ENCODE data around the gene UBE2J2. TPM values are rescaled to one million over a fixed set of nuclear protein-coding genes. Genes with fewer than 3 reads are reported as not detected.

Gene UBE2J2
- total RNA-seq, 1 donor from 2014 or later = 50.5 TPM

GRCh38 chr1:1223321-1223720, 50.3 kb downstream of the UBE2J2 start:
- intact Hi-C loops (cut with DNase I) = no loop called here

GRCh38 chr1:1222575-1223225, 51.0 kb downstream of the UBE2J2 start:
- intact Hi-C loops (cut with DNase I) = no loop called here
- DNase-seq (ENCODE audit: low spot score) (no peak), ATAC-seq (no peak)

More at GRCh38 chr1:1223321-1223720, 50.3 kb downstream of the UBE2J2 start:
- ATAC-seq (no peak), DNase-seq (ENCODE audit: low spot score) (no peak)

- intact Hi-C loops (cut with DNase I) = no loop called here
Observed at GRCh38 chr1:1221887-1222574, 51.6 kb downstream of the UBE2J2 start.

GRCh38 chr1:1220197-1220596, 53.5 kb downstream of the UBE2J2 start:
- DNase-seq (ENCODE audit: low spot score) = no peak
- ATAC-seq = no peak
- intact Hi-C loops (cut with DNase I) = no loop called here

More at GRCh38 chr1:1221887-1222574, 51.6 kb downstream of the UBE2J2 start:
- DNase-seq (ENCODE audit: low spot score) = no peak
- no peak for ATAC-seq

GRCh38 chr1:1219341-1219740, 54.3 kb downstream of the UBE2J2 start:
- intact Hi-C loops (cut with DNase I) = no loop called here
- no peak for ATAC-seq
- DNase-seq (ENCODE audit: low spot score) = no peak

- DNase-seq (ENCODE audit: low spot score) = no peak
- ATAC-seq = no peak
- intact Hi-C loops (cut with DNase I) = no loop called here
Observed at GRCh38 chr1:1218524-1219200, 55.0 kb downstream of the UBE2J2 start.

- DNase-seq (ENCODE audit: low spot score) (no peak), ATAC-seq (no peak)
- intact Hi-C loops (cut with DNase I) = no loop called here
Observed at GRCh38 chr1:1217621-1218523, 55.8 kb downstream of the UBE2J2 start.

GRCh38 chr1:1216770-1217620, 56.7 kb downstream of the UBE2J2 start:
- no peak for DNase-seq (ENCODE audit: low spot score)
- ATAC-seq = no peak
- intact Hi-C loops (cut with DNase I) = no loop called here

GRCh38 chr1:1215881-1216605, 57.6 kb downstream of the UBE2J2 start:
- intact Hi-C loops (cut with DNase I) = no loop called here
- DNase-seq (ENCODE audit: low spot score) = no peak

GRCh38 chr1:1215080-1215676, 58.5 kb downstream of the UBE2J2 start:
- no peak for DNase-seq (ENCODE audit: low spot score)
- intact Hi-C loops (cut with DNase I) = no loop called here
- no peak for ATAC-seq

More at GRCh38 chr1:1215881-1216605, 57.6 kb downstream of the UBE2J2 start:
- no peak for ATAC-seq

- ATAC-seq (no peak), DNase-seq (ENCODE audit: low spot score) (no peak)
- intact Hi-C loops (cut with DNase I) = no loop called here
Observed at GRCh38 chr1:1213345-1214265, 60.0 kb downstream of the UBE2J2 start, which contains the start of gene TNFRSF4. Gene TNFRSF4 (minus strand): TSS chr1:1214153. CDS start chr1:1214127, 26 bp downstream.

GRCh38 chr1:1212780-1213344, 60.8 kb downstream of the UBE2J2 start:
- intact Hi-C loops (cut with DNase I) = no loop called here
- DNase-seq (ENCODE audit: low spot score) (no peak), ATAC-seq (no peak)

- ATAC-seq = no peak
- intact Hi-C loops (cut with DNase I) = no loop called here
- DNase-seq (ENCODE audit: low spot score) = no peak
Observed at GRCh38 chr1:1211541-1212441, 61.9 kb downstream of the UBE2J2 start.

GRCh38 chr1:1210726-1211540, 62.7 kb downstream of the UBE2J2 start:
- intact Hi-C loops (cut with DNase I) = no loop called here
- ATAC-seq = no peak
- no peak for DNase-seq (ENCODE audit: low spot score)

All from sciatic nerve (tissue), 2 donors.